BE2C (cell line): ENCODE measurements around the gene ZBTB16.

Experiments
- DNase-seq: peaks from one replicate; pipeline ENCODE4 v3.0.0-alpha.2; 2020
- H3K27me3 ChIP-seq: fragments of 250-450 bp; sonication (Bioruptor Pico); 2 replicates; pipeline ENCODE4 v1.5.1; 2020; ENCODE audit warnings: mild to moderate bottlenecking
- H3K36me3 ChIP-seq: fragments of 250-450 bp; sonication (Bioruptor Pico); 2 replicates; pipeline ENCODE4 v1.5.1; 2020; ENCODE audit warnings: mild to moderate bottlenecking
- H3K4me1 ChIP-seq: fragments of 250-450 bp; sonication (Bioruptor Pico); 2 replicates; pipeline ENCODE4 v1.5.1; 2020
- H3K4me3 ChIP-seq: 2 replicates; pipeline ENCODE4 v1.5.1; 2011; ENCODE audit warnings: low read depth, low read length
- H3K9me3 ChIP-seq: fragments of 250-450 bp; sonication (Bioruptor Pico); 2 replicates; pipeline ENCODE4 v1.5.1; 2020
- TF ChIP-seq, protein P1 (sequence below): IDR thresholded peaks from 2 replicates; pipeline ENCODE4 v1.5.1; 2012; ENCODE audit warnings: mild to moderate bottlenecking, low read depth, low read length

ZBTB16 gene

GRCh38 chr11:114284914-114285313 is 225.4 kb downstream of the ZBTB16 start:
- Histone ChIP-seq H3K4me1 (no peaks in the 10 kb centered on the region), H3K27me3 (no peaks in the 10 kb centered on the region), H3K9me3 (no peaks in the 10 kb centered on the region), H3K4me3 (no peak overlapping the region), H3K36me3 (no peaks in the 10 kb centered on the region)
- DNase-seq = no peak
- TF ChIP-seq, protein P1, sequence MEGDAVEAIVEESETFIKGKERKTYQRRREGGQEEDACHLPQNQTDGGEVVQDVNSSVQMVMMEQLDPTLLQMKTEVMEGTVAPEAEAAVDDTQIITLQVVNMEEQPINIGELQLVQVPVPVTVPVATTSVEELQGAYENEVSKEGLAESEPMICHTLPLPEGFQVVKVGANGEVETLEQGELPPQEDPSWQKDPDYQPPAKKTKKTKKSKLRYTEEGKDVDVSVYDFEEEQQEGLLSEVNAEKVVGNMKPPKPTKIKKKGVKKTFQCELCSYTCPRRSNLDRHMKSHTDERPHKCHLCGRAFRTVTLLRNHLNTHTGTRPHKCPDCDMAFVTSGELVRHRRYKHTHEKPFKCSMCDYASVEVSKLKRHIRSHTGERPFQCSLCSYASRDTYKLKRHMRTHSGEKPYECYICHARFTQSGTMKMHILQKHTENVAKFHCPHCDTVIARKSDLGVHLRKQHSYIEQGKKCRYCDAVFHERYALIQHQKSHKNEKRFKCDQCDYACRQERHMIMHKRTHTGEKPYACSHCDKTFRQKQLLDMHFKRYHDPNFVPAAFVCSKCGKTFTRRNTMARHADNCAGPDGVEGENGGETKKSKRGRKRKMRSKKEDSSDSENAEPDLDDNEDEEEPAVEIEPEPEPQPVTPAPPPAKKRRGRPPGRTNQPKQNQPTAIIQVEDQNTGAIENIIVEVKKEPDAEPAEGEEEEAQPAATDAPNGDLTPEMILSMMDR = no peak

DNA sequence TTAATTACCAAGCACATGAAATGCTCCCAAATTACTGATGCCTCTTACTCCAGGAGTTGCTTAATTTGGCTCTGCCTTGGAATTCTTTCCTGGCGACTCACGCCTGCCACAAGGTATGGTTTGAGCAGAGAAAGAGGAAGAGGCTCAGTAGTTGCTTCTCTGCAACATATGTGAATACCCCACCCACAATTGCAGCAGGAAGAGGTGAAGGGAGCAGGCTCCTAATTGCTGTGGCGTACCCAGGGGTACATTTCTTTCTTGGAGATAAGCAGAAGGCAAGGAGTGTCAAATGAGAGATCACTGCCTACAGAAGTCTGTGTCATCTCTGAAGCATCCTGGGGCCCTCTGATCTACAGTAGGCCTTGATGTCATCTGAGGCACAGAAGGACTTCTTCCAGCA is 226.1 kb downstream of the ZBTB16 start:
- H3K4me1 ChIP-seq = no peaks in the 10 kb centered on the region

DNA sequence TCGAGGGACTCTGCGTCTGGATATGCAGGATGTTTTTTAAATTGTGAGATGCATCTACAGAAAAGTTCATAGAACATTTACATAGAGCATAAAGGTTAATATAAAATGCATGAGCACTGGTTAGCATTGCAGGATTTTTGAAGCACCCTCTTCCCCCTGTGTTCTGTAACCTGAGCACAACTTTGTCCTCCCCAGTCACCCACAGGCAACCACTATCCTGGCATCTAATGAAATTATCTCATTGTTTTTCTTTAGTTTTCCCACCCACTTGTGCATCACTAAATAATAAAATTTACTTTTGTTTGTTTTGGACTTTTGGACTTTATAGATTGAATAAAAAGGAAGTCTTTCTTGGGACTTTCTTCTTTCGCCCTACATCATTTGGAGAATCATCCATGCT is 226.7 kb downstream of the ZBTB16 start:
- TF ChIP-seq, protein P1 = no peak
- Histone ChIP-seq H3K4me3 (no peak overlapping the region), H3K36me3 (no peaks in the 10 kb centered on the region), H3K4me1 (no peaks in the 10 kb centered on the region), H3K9me3 (no peaks in the 10 kb centered on the region), H3K27me3 (no peaks in the 10 kb centered on the region)
- DNase-seq = no peak

More for the DNA sequence above, 226.1 kb downstream of the ZBTB16 start:
- no peak overlapping the region for H3K4me3 ChIP-seq
- H3K36me3 ChIP-seq = no peaks in the 10 kb centered on the region
- H3K9me3 ChIP-seq = no peaks in the 10 kb centered on the region
- H3K27me3 ChIP-seq = no peaks in the 10 kb centered on the region
- TF ChIP-seq, protein P1 = no peak
- no peak for DNase-seq

DNA sequence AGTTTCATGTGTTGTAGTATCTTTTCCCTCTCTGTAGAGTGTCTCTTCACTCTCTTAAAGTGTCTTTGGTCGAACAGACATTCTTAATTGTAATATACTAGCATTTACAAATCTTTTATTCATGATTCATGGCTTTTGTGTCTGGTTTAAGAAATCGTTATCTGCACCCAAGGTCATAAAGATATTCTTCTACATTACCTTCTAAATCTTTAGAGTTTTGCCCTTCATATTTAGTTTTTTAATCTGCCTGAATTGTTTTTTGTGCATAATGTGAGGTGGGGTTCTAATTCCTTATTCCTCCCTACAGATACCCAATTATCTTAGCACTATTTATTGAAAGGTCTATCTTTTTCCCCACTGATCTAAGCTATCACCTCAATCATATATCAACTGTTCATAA is 227.6 kb downstream of the ZBTB16 start:
- Histone ChIP-seq H3K4me1 (no peaks in the 10 kb centered on the region), H3K9me3 (no peaks in the 10 kb centered on the region), H3K36me3 (no peaks in the 10 kb centered on the region), H3K4me3 (no peak overlapping the region), H3K27me3 (no peaks in the 10 kb centered on the region; the same call in 1 of the 2 replicates)
- TF ChIP-seq, protein P1 = no peak
- DNase-seq = no peak

- no peak for DNase-seq
- Histone ChIP-seq H3K4me1 (no peaks in the 10 kb centered on the region), H3K27me3 (peaks cover 3% of the 10 kb centered on the region; the same call in 1 of the 2 replicates), H3K4me3 (no peak overlapping the region), H3K36me3 (no peaks in the 10 kb centered on the region), H3K9me3 (no peaks in the 10 kb centered on the region)
- TF ChIP-seq, protein P1 = no peak
Measured at GRCh38 chr11:114288136-114288535, 228.6 kb downstream of the ZBTB16 start.

GRCh38 chr11:114289779-114290178 is 230.3 kb downstream of the ZBTB16 start:
- Histone ChIP-seq H3K4me1 (no peaks in the 10 kb centered on the region), H3K4me3 (no peak overlapping the region), H3K27me3 (peaks cover 3% of the 10 kb centered on the region; the same call in 1 of the 2 replicates), H3K9me3 (no peaks in the 10 kb centered on the region), H3K36me3 (no peaks in the 10 kb centered on the region)
- no peak for DNase-seq
- TF ChIP-seq, protein P1 = no peak
